OCI-LY7 (cell line): ENCODE data around the gene PPP1R27. TPM values are rescaled to one million over a fixed set of nuclear protein-coding genes. Genes with fewer than 3 reads are reported as not detected.

Source experiments
- BruUV-seq: library from RNA; stranded (reverse); fragments of 400-500 nt; replicated peaks from 2 replicates; lab custom pipeline; 2021; lab: Mats Ljungman, UMichigan
- CTCF ChIA-PET: fragments of 300-600 bp; sonication (Branson Sonifier 250); formaldehyde crosslinking; loops from one replicate; lab custom pipeline; 2022; ENCODE audit warnings: antibody characterized with exemption; ENCODE audit not compliant: unreplicated experiment; lab: Charles Lee
- POLR2A ChIA-PET: fragments of 300-600 bp; sonication (Branson Sonifier 250); formaldehyde crosslinking; loops from one replicate; lab custom pipeline; 2022; ENCODE audit warnings: antibody characterized with exemption; lab: Charles Lee
- DNase-seq: peaks from one replicate; pipeline ENCODE4 v3.0.0-alpha.2; 2015; ENCODE audit warnings: low spot score
- H2AFZ ChIP-seq: fragments of 200-600 bp; sonication (generic), shearing (Covaris generic); 2 replicates; pipeline ENCODE4 v1.6.1; 2014; ENCODE audit warnings: mild to moderate bottlenecking, antibody characterized with exemption, low read length, moderate library complexity
- H3K27ac ChIP-seq: fragments of 200-600 bp; sonication (generic); 2 replicates; pipeline ENCODE4 v1.5.1; 2014; ENCODE audit warnings: mixed run types, low read depth, mild to moderate bottlenecking, moderate library complexity, low read length, inconsistent platforms; ENCODE audit not compliant: poor library complexity, severe bottlenecking
- H3K36me3 ChIP-seq: fragments of 200-600 bp; sonication (generic); 2 replicates; pipeline ENCODE4 v1.6.1; 2014; ENCODE audit warnings: mild to moderate bottlenecking, antibody characterized with exemption, low read length, moderate library complexity, mixed read lengths; ENCODE audit not compliant: insufficient read depth
- H3K4me1 ChIP-seq: fragments of 200-600 bp; sonication (generic); 2 replicates; pipeline ENCODE4 v1.5.1; 2014; ENCODE audit warnings: mild to moderate bottlenecking, low read length; ENCODE audit not compliant: insufficient read depth, poor library complexity, severe bottlenecking
- H3K4me2 ChIP-seq: fragments of 200-600 bp; sonication (generic); 2 replicates; pipeline ENCODE4 v1.6.1; 2014; ENCODE audit warnings: mild to moderate bottlenecking, low read length
- H3K4me3 ChIP-seq: fragments of 200-600 bp; sonication (generic); 2 replicates; pipeline ENCODE4 v1.5.1; 2014; ENCODE audit warnings: mild to moderate bottlenecking, low read depth, low read length; ENCODE audit not compliant: poor library complexity, severe bottlenecking
- H3K79me2 ChIP-seq: fragments of 200-600 bp; sonication (generic); 2 replicates; pipeline ENCODE4 v1.6.1; 2016; ENCODE audit warnings: low read depth, mild to moderate bottlenecking, low read length, moderate library complexity, mixed read lengths; ENCODE audit not compliant: insufficient read depth
- H3K9me2 ChIP-seq: fragments of 200-600 bp; sonication (generic); 2 replicates; pipeline ENCODE4 v1.6.1; 2016; ENCODE audit warnings: mild to moderate bottlenecking, low read length, mixed read lengths; ENCODE audit not compliant: insufficient read depth
- H3K9me3 ChIP-seq: fragments of 200-600 bp; sonication (generic); 2 replicates; pipeline ENCODE4 v1.6.1; 2014; ENCODE audit warnings: mild to moderate bottlenecking, mixed run types, low read length, mixed read lengths
- H4K20me1 ChIP-seq: fragments of 200-600 bp; sonication (generic); 2 replicates; pipeline ENCODE4 v1.6.1; 2014; ENCODE audit warnings: mild to moderate bottlenecking, antibody characterized with exemption, low read length, moderate library complexity, mixed read lengths; ENCODE audit not compliant: insufficient read depth
- CTCF ChIP-seq: fragments of 200-600 bp; sonication (generic); conservative IDR thresholded peaks from 2 replicates; pipeline ENCODE4 v1.5.1; 2014; ENCODE audit warnings: mild to moderate bottlenecking, antibody characterized with exemption, low read length, moderate library complexity, mixed read lengths
- EZH2phosphoT487 ChIP-seq: fragments of 200-600 bp; sonication (generic); IDR thresholded peaks from 2 replicates; pipeline ENCODE4 v1.6.1; 2018; ENCODE audit warnings: low read depth, borderline replicate concordance, mild to moderate bottlenecking, mixed run types, antibody characterized with exemption, low read length, moderate library complexity, mixed read lengths
- intact Hi-C: fragments of 100-400 bp; cut with micrococcal nuclease; formaldehyde crosslinking; loops from one replicate; pipeline ENCODE4 v1.10.0; 2022; ENCODE audit not compliant: unreplicated experiment
- total RNA-seq, 2 experiments: library from RNA; depleted of rRNA in 1 of 2; stranded (reverse); fragments of >200 nt in 1 of 2; shearing (Covaris generic) in 1 of 2; gene quantifications; 2 replicates each; pipeline ENCODE4 v1.2.3, GENCODE V29; 2014 to 2022

Gene PPP1R27
- total RNA-seq, 2 experiments from 2014 or later = not detected

DNA sequence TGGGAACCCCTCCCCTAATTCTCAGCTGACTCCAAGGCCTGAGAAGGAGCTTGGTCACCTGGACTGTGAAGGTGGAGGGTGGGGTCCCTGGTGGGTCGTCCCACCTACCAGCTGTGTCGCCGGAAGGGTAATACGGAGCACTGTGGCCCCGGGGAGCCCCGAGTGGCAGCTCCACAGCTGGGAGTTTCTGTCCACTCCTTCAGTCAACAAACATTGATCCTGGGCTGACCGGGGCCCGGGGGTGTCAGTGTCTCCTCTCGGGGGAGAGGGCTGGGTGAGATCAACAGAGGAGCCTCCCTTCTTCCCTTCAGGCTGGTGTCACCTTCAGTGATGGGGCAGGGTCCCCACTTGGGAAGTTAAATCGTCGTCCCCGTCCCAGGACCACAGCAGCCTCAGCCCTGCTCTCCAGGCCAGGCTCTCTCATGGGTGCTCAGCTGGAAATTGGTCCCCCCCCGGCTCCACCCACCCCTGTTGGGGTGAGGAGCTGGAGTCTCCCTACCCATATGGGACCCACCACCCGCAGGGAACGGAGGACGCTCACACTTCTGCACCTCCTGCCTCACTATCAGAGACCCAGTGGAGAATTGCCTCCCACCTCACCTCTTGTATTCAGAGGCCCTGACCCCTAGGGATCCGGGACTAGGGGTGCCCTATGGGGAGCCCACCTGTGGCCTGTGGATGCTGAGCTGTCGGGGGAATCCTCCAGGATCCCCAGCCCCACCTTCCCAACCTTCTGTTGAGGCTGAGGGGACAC, 29.0 kb downstream of the PPP1R27 start:
- no peak for TF ChIP-seq EZH2phosphoT487
- no peak for TF ChIP-seq CTCF
- POLR2A ChIA-PET = interaction anchor here (0.6 to 0.7 kb wide), 2 partner anchors 37 to 85 kb away, joined by 3 to 5 read pairs; no protein-coding TSS in a partner anchor
- intact Hi-C loops = no loop called here
- no peaks in the 10 kb centered on the region for H3K79me2 ChIP-seq
- no peak overlapping the region for H3K4me2 ChIP-seq
- CTCF ChIA-PET = no interaction called here
- H4K20me1 ChIP-seq = no peaks in the 10 kb centered on the region
- H3K9me2 ChIP-seq = no peaks in the 10 kb centered on the region
- no peak overlapping the region for H2AFZ ChIP-seq
- no peak for DNase-seq
- no peak overlapping the region for H3K4me3 ChIP-seq
- H3K36me3 ChIP-seq = no peaks in the 10 kb centered on the region
- no peak overlapping the region for H3K27ac ChIP-seq
- BruUV-seq = no TSS peak
- no peaks in the 10 kb centered on the region for H3K9me3 ChIP-seq
- H3K4me1 ChIP-seq = no peaks in the 10 kb centered on the region

GRCh38 chr17:81804559-81805399, 30.1 kb downstream of the PPP1R27 start:
- CTCF ChIA-PET = no interaction called here
- no peaks in the 10 kb centered on the region for H4K20me1 ChIP-seq
- no peaks in the 10 kb centered on the region for H3K4me1 ChIP-seq
- H3K9me2 ChIP-seq = no peaks in the 10 kb centered on the region
- POLR2A ChIA-PET = no interaction called here
- H3K36me3 ChIP-seq = no peaks in the 10 kb centered on the region
- DNase-seq = no peak
- no TSS peak for BruUV-seq
- no peak overlapping the region for H3K4me2 ChIP-seq
- H3K9me3 ChIP-seq = no peaks in the 10 kb centered on the region
- no peak overlapping the region for H2AFZ ChIP-seq
- no peaks in the 10 kb centered on the region for H3K79me2 ChIP-seq
- no peak overlapping the region for H3K27ac ChIP-seq
- intact Hi-C loops = no loop called here
- H3K4me3 ChIP-seq = no peak overlapping the region
- TF ChIP-seq CTCF (no peak), EZH2phosphoT487 (no peak)
